GM19238 (cell line): ENCODE results near the gene SPTLC1.
A peak's percentile ranks its signal among the peaks of the same experiment; 100 is the strongest.
"Not testable (repeated sequence)": the region's sequence is repeated elsewhere in the genome, so short reads cannot be mapped to it uniquely, and the experiment has no call there.

Experiments
- DNase-seq: peaks from one replicate; pipeline ENCODE4 v3.0.0; 2011; ENCODE audit warnings: low spot score; ENCODE audit not compliant: insufficient read length

SPTLC1 gene, protein sequence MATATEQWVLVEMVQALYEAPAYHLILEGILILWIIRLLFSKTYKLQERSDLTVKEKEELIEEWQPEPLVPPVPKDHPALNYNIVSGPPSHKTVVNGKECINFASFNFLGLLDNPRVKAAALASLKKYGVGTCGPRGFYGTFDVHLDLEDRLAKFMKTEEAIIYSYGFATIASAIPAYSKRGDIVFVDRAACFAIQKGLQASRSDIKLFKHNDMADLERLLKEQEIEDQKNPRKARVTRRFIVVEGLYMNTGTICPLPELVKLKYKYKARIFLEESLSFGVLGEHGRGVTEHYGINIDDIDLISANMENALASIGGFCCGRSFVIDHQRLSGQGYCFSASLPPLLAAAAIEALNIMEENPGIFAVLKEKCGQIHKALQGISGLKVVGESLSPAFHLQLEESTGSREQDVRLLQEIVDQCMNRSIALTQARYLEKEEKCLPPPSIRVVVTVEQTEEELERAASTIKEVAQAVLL

DNA sequence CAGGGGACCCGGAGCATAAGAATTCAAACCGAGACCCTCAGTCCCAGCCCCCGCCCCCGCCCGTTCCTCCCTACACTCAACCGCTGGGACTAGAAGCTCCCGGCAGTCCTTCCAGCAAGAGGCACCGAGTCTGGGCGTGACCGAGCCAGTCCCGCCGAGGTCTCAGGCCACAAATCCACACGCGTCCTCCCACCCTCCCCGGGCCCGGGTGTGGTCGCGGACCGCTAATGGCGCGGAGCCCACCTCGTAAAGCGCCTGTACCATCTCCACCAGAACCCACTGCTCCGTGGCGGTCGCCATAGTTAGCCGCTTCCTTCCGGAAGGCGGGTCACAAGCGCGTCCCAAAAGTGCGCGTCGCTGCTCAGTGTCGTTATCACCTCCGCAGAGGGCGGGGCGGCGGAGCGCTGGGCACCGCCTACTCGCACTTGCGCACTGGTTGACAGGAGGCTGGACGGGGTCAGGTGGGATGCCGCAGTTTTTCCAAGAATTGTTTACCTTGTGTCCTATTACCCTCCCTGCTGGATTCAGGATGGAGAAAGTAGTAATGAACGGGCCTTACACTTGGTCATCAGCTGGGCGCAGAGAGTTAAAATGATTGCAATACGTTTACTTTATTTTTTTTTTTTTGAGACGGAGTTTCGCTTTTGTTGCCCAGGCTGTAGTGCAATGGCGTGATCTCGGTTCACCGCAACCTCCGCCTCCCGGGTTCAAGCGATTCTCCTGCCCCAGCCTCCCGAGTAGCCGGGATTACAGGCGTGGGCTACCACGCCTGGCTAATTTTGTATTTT, at the start of gene SPTLC1:
Gene SPTLC1 (minus strand): TSS at position 343 of the 788 bp plus-strand sequence. CDS start 43 bp downstream, at position 300.
- peak; percentile 91 for DNase-seq

DNA sequence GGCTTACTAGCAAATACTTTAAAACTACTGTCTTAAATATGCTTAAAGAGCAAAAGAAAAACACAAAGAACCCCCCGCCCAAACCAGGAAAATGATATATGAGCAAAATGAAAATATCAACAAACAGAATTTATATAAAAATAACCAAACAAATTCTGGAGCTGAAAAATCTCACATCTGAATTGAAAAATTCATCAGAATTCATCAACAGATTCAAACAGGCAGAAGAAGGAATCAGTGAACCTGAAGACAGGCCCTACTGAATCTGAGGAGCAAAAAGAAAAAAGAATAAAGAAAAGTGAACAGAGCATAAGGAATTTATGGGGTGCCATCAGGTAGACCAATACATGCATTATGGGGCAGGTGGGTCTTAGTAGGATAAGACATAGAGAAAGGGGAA, 49.8 kb upstream of the SPTLC1 start:
- no peak for DNase-seq

DNA sequence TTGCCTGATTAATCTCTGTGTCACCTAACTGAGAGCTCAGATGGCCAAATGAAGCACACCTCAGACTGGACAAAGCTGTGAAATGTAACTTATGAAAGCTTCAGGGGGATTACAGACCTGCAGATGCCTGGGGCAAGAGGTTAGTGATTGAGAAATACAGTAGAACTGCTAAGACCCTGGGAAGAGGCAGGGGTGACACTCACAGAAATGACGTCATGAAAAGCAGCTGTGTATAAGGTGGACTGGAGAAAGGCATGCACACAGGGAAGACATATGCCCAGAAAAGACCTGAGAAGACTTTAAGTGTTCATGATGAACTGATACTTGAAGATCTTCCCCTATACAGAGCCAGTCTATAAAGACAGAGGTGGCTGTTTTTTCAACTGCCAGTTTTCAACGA, 49.3 kb upstream of the SPTLC1 start:
- DNase-seq, result no peak

DNA sequence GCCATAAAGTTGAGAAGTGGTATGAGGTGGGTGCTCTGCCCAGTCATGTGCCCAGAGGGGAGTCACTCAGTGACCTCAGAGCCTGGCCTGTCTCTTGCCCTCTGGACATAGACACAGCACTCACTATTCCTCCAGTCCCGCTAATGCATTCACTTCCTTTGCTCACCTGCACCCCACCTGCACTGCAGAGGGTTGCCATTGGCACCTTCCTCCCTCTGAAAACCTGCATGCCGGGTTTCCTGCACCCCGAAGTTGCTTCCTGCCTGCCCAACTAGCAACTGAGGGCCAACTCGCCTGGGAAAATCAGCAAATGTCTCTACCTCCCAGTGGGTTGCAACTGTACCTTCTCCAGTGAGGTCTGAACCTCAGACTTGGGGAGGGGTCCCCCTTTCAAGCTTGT, 48.1 kb upstream of the SPTLC1 start:
- no peak for DNase-seq

DNA sequence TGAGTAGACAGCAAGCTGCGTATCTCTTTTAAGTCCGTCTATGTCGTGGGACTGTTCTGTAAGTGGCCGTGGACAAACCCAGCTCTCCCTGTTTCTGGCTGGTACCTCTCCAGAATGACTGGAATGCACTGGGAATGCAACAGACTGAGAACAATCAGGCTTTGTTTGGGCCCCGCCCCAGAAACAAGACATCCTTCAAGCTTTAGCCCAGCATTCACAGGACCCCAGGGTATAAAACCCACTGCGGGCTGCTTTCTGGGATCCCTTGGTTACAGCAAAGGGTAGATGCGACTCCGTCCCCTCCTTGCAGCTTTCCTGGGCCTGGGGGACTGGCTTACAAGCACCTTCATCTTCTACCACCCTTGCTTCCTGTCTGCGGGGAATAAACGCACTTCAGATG, 45.6 kb upstream of the SPTLC1 start:
- no peak for DNase-seq

DNA sequence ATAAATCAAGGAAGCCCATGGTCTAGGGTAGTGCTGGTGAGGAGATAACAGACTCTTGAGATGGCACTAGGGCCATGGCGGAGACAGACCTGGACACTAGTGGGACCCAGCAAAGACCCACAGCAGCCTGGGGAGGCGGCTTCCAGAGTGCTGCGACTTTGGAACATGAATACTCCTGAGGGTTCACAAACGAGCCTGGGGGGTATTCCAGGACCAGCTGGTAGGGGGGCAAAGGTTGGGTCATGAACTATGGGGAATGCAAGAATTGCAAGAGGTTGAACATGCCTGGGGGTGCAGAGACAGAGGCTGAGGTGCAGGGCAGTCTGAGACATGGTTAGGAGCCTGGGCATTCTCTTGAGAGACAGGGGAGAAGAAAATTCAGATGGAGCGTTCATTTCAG, 43.8 kb upstream of the SPTLC1 start:
- DNase-seq, result no peak

DNA sequence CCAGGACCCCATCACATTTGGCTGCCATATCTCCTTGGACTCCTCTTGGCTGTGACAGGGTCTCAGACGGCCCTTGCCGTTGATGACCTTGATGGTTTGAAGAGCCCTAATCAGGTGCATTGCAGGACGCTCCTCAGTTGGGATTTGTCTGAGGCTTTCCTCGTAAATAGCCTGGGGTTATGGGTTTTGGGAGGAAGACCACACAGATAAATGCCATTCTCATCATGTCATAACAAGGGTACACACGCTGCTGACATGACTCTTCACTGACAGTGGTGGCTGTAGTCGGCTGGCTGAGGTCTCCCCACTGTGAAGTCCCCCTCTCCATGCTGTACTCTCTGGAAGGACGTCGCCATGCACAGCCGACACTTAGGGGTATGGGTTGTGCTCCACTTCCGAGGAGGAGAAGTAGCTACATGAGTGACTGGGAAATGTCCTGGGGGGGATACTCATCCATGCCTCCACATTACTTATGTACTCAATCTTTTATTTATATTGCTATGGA, 42.9 kb upstream of the SPTLC1 start:
- DNase-seq, result no peak

DNA sequence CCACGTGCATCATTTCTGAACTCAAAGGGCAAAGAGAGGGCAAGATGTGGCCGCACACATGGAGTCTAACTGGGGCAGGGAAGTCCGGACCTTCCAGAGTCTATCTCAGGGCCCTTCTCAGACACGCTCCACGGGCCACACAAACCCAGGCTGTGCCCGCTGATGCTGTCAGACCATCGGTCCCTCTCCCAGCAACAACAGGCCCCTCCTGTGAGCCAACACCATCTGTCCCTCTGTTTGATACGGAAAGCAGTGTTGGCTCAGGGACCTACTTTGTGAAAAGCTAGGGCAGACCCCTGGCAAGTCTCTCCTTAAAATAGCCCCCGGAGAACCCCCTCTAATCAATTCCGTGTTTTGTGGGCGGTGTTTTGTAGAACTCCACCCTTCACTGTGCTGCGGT, 40.5 kb upstream of the SPTLC1 start:
- DNase-seq, result not testable (repeated sequence)

DNA sequence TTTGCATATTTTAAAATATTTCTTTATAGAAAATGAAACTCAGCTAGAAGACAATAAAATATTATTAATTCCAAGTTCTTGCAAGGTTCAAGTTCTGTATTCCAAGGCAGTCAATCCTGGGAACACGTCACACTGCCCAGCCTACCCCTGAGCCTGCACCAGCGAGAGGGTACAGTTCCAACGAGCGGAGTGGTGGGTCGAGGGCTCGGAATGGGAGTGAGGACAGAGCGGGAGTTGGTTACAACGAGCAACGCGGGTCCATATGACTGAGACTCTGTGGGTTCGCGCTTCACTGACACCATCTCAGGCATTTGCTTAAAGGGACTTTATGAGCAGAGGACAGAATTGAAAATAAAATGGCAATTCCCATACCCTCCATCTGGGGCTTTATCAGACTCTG, 40.0 kb upstream of the SPTLC1 start:
- DNase-seq, result no peak

DNA sequence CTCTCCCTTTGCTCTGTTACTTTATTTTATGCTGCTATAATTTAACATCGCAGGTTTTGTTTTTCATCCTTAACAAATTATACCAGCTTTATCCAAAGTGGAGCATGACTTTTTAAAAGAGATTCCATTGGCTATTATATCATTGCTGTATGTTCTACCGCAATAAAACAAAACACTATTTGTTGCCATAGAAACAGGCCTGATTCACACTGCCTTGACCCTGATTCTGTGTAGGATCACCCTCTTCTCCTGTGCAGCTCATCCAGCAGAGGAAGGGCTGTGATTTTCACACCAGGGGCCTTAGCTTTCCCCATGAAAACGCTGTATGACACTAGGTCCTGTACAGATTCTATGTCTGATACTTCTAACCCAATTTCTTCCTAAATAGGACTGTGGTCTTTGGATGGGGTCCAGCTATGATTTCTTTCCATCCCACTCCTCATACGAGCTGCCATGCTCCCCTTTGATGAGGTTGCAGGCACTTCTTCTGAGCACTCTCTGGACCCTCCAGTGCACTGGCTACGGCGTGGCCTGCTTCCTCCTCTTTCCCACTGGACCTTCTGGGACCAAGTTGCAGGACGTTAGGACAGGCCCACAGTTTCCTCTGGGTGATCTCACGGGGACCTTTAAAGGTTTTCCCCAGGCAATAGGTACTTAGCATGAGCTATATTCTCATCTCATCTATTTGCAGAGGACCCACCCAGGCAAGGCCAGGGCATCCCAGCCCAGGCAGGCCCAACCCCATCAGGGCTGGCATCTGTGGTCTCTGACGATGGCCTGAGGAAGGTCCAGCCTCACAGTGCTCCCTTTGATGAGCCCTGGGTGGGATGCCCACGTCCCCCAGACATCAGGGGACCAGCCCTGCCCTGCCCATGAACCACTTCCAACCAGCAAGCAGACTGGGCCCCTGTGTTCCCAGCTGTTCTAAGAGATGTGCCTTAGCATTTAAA, 38.5 kb upstream of the SPTLC1 start:
- DNase-seq, result not testable (repeated sequence)

DNA sequence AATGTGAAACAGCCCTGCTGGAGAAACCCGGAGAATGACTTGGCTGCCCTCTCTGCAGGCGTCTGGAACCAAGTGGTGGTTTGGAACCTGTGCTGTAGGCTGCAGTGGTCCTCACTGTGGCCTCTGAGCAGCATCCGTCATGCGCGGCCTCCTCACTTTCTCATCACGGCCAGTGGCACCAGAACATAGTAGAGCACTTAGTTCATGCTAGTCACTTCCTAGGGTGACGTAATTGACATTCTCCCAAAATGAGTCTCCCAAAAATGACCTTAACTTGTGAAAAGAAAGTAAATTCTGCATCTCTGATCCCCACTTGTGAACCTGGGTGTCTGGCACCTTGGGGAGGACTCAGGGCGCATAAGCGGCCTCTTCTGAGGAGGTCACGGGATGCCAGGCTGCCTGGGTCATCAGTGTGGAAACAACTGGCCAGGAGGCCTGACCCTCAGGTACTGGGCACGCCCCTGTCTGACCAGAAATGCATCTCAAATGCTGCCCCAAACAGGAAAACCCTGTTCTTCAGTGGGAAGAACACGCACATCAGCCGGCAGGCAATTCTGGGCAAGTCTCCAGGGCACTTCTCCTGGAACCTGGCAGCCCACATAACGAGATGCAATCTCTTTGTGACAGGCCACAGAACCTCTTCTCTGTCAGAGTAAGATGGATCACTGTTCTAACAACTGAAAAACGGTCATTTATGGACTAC, 36.6 kb upstream of the SPTLC1 start:
- DNase-seq, result no peak

DNA sequence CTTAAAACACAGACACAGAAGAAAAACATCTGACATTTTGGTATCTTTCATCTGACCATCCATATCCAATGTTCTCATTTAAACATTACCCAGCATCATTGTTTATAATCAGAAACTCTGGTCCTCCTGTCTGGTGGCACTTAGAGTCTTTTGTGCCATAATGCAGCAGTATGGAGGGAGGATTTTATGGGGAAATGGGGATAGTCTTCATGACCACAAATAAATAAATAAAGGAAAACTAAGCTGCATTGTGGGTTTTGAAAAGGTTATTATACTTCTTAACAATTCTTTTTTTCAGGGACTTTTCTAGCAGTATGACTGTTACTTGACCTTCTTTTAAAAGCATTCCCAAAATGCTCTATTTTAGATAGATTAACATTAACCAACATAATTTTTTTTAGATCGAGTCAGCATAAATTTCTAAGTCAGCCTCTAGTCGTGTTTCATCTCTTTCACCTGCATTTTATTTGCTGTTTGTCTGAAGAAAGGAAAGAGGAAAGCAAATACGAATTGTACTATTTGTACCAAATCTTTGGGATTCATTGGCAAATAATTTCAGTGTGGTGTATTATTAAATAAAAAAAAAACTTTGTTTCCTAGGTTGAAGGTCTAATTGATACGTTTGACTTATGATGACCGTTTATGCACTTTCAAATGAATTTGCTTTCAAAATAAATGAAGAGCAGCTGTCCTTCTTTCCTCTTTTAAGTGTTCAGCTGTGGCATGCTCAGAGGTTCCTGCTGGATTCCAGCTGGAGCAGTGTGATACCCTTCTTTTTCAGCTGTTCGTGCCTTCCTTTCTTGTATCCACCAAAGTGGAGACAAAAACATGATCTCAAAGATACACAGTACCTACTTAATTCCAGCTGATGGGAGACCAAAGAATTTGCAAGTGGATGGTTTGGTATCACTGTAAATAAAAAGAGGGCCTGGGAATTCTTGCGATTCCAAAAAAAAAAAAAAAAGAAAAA, 35.6 kb upstream of the SPTLC1 start:
- not testable (repeated sequence) for DNase-seq

DNA sequence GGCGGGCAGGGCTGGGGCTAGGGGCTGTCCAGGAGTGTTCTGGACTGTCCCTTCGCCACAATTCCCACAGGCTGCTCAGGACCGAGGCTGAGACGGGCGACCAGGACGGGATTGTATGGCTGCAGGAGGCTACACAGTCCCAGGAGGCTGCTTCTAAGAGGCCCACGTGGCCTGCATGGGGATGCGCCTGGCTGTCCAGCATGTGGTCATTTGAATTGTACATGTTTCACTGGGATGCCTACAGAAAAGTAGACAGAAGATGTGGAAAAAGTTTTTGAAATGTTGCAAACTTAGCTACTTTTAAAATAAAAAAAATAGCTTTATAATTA, 32.6 kb upstream of the SPTLC1 start:
- DNase-seq, result no peak

DNA sequence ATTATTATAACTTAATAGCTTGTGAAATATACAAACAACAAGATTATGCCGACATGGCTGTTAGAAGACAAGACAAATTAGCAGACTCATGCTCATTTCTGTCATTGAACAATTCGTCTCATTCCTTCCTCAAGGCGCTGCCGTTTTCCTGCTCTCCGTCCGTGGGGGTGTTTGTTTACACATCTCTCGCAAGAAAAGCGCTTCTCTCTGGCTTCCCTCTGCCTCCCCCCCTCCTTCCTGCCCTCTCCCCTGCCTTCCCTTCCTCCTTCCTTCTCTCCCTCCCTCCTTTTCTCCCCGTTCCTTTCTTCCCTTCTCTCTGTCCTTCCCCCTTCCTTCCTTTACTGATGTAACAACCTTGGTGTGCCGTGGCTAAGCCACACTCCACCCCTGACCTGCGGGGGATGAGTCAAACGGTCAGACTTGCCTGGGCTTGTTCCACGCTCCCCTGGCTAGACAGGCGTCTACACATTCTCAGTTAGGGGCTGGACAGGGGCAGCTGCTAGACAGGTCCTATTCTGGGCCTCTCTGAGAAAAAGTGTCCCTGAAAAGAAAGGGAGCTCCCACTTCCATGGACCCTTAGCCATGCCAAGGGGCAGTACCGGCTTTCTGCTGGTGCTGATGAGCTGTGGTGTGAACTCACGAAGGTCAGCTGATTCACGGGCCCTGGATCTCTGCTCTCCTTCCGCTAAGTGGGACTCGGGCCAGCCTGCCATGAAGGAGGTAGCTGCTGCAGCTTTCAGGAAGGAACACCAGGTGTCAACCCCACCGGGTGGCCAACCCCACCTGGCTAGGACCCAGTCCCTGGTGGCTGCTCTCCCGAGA, 32.0 kb upstream of the SPTLC1 start:
- DNase-seq, result peak; percentile 27

DNA sequence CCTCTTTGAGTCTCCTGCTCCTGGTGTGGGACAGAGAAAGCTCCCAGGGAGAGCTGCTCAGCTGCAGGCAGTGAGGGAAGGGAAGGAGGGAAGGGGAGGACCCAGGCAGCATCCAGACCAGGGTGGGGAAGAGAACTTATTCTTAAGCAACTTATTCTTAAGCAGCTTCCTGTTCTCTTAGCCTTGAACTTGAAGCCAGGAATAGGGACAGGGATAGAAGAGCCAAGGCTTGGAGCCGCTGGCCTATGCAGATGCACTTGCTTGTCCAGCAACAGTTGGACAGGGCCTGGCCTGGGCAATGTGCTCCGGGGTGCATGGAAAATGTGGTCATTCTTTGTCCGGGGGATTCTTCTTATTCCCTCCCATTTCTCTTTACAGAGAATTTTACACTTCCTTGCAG, 31.4 kb upstream of the SPTLC1 start:
- no peak for DNase-seq

DNA sequence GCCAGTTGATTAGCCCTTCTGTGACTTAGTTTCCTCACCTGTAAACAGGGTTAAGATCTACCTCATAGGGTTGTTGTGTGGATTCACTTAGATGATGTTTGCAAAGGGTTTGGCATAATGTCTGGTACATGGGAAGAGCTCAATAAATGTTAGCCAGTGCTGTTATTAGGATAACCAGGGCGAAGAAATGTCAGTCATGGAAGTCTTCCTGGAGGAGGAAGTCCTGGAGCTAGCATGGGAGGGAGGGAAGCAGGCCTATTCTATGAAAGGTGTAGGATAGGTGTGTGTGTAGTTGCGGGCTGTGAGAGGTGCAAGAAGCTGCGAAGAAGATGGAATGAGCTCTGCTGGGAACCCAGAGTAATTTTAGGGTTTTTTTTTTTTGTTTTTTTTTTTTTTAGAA, 30.6 kb upstream of the SPTLC1 start:
- DNase-seq, result not testable (repeated sequence)

DNA sequence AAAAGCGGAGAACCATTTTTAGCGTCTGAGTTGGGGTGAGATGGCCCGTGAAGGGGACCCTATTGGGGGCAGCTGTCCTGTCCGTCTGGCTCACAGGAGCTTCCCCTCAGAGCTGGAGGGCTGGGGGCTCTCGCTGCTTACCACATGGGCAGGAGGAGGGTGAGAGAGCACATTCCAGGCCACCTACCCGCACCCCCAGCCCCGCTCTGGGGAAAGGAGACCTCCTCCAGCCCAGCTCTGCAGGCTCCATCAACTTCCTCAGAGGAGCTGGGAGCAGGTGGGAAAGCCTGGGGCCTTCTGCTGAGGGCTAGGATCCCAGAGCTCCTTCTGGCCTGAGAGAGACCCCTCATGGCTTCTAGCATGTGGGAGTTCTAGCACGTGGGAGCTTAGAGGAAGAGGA, 27.1 kb upstream of the SPTLC1 start:
- no peak for DNase-seq
